OCI-LY1 (cell line): ENCODE data around the gene PAX6.

Experiments used
- CTCF ChIP-seq: fragments of 200-600 bp; sonication (generic), shearing (Covaris generic); IDR thresholded peaks from 2 replicates; pipeline ENCODE4 v1.5.1; 2017; ENCODE audit warnings: mild to moderate bottlenecking, antibody characterized with exemption, low read length, moderate library complexity, mixed read lengths
- EZH2 ChIP-seq: fragments of 200-600 bp; sonication (generic), shearing (Covaris generic); IDR thresholded peaks from 2 replicates; pipeline ENCODE4 v1.8.0; 2017; ENCODE audit warnings: borderline replicate concordance, mixed run types, mild to moderate bottlenecking, antibody characterized with exemption, low read length, moderate library complexity, mixed read lengths

- no peak for TF ChIP-seq CTCF
- no peak for TF ChIP-seq EZH2
These were observed 39.2 kb upstream of the PAX6 start for GRCh38 chr11:31850365-31850764.
